WTC11 (cell line): ENCODE data around the gene ROBO4. TPM values are rescaled to one million over a fixed set of nuclear protein-coding genes. Genes with fewer than 3 reads are reported as not detected.

Experiments used
- ATAC-seq: fragments of 200-7000 bp; cut with Tn5 transposase; 2 replicates; pipeline ENCODE4 v1.10.0; 2021; ENCODE audit warnings: mild to moderate bottlenecking, moderate library complexity
- CTCF ChIA-PET: fragments of 300-600 bp; sonication (Branson Sonifier 250); formaldehyde crosslinking; loops from one replicate; lab custom pipeline; 2021; ENCODE audit warnings: antibody characterized with exemption; lab: Charles Lee
- POLR2A ChIA-PET: fragments of 350-600 bp; sonication (Branson Sonifier 250); formaldehyde crosslinking; loops from one replicate; lab custom pipeline; 2021; ENCODE audit warnings: antibody characterized with exemption; lab: Charles Lee
- DNase-seq: peaks from one replicate; pipeline ENCODE4 v3.0.0; 2021; ENCODE audit warnings: low spot score
- H3K27ac Mint-ChIP-seq: 2 replicates; pipeline ENCODE4 v1.8.0; 2021; ENCODE audit warnings: mixed read lengths
- H3K27me3 Mint-ChIP-seq: 2 replicates; pipeline ENCODE4 v1.8.0; 2021; ENCODE audit warnings: low read depth, mild to moderate bottlenecking, moderate library complexity, mixed read lengths
- H3K36me3 Mint-ChIP-seq: 2 replicates; pipeline ENCODE4 v1.8.0; 2021; ENCODE audit warnings: mixed read lengths
- H3K4me1 Mint-ChIP-seq: 2 replicates; pipeline ENCODE4 v1.8.0; 2022; ENCODE audit warnings: mixed read lengths
- H3K4me3 Mint-ChIP-seq: 2 replicates; pipeline ENCODE4 v1.8.0; 2021; ENCODE audit warnings: mild to moderate bottlenecking, moderate library complexity, mixed read lengths
- H3K9me3 Mint-ChIP-seq: 2 replicates; pipeline ENCODE4 v1.8.0; 2021; ENCODE audit warnings: mixed read lengths
- AFF4 ChIP-seq: sonication (generic); formaldehyde crosslinking; IDR thresholded peaks from 2 replicates; pipeline ENCODE4 v1.8.1; 2023; ENCODE audit warnings: mild to moderate bottlenecking, missing genetic modification reagents, borderline replicate concordance
- AR ChIP-seq: fragments of 250-450 bp; sonication (Bioruptor Pico); IDR thresholded peaks from 2 replicates; pipeline ENCODE4 v1.9.0; 2021; ENCODE audit warnings: mild to moderate bottlenecking
- CREM ChIP-seq: sonication (generic); formaldehyde crosslinking; IDR thresholded peaks from 2 replicates; pipeline ENCODE4 v1.8.1; 2022; ENCODE audit warnings: mild to moderate bottlenecking, missing genetic modification reagents, moderate library complexity
- E2F1 ChIP-seq: sonication (generic); formaldehyde crosslinking; IDR thresholded peaks from 2 replicates; pipeline ENCODE4 v1.8.0; 2022; ENCODE audit warnings: mild to moderate bottlenecking, missing genetic modification reagents
- E2F4 ChIP-seq: sonication (generic); formaldehyde crosslinking; IDR thresholded peaks from 2 replicates; pipeline ENCODE4 v1.8.1; 2022; ENCODE audit warnings: low read depth, mild to moderate bottlenecking, moderate library complexity, missing genetic modification reagents, borderline replicate concordance
- E2F5 ChIP-seq: sonication (generic); formaldehyde crosslinking; IDR thresholded peaks from 2 replicates; pipeline ENCODE4 v1.8.1; 2022; ENCODE audit warnings: mild to moderate bottlenecking, moderate library complexity, missing genetic modification reagents
- FOXP4 ChIP-seq: sonication (generic); formaldehyde crosslinking; IDR thresholded peaks from 2 replicates; pipeline ENCODE4 v1.8.0; 2022; ENCODE audit warnings: mild to moderate bottlenecking, missing genetic modification reagents
- PRDM15 ChIP-seq: sonication (generic); formaldehyde crosslinking; IDR thresholded peaks from 2 replicates; pipeline ENCODE4 v1.8.0; 2022; ENCODE audit warnings: missing genetic modification reagents
- ZBTB21 ChIP-seq: sonication (generic); formaldehyde crosslinking; IDR thresholded peaks from 2 replicates; pipeline ENCODE4 v1.8.1; 2023; ENCODE audit warnings: mild to moderate bottlenecking, missing genetic modification reagents, borderline replicate concordance
- ZNF263 ChIP-seq: sonication (generic); formaldehyde crosslinking; IDR thresholded peaks from 2 replicates; pipeline ENCODE4 v1.8.1; 2022; ENCODE audit warnings: low read depth, mild to moderate bottlenecking, moderate library complexity, missing genetic modification reagents
- ZNF317 ChIP-seq: sonication (generic); formaldehyde crosslinking; IDR thresholded peaks from 2 replicates; pipeline ENCODE4 v1.8.1; 2023; ENCODE audit warnings: low read depth, mild to moderate bottlenecking, moderate library complexity, missing genetic modification reagents, borderline replicate concordance
- ZNF416 ChIP-seq: fragments of 250-450 bp; sonication (Bioruptor Pico); IDR thresholded peaks from 2 replicates; pipeline ENCODE4 v1.9.0; 2021; ENCODE audit warnings: mild to moderate bottlenecking, inconsistent platforms
- total RNA-seq: library from RNA; stranded (reverse); gene quantifications from 3 replicates; pipeline ENCODE4 v1.2.3, GENCODE V29; 2021
- TF ChIP-seq, protein P1 (sequence below): fragments of 250-450 bp; sonication (Bioruptor Pico); IDR thresholded peaks from 2 replicates; pipeline ENCODE4 v1.9.0; 2021; ENCODE audit warnings: moderate library complexity, mild to moderate bottlenecking, inconsistent platforms, borderline replicate concordance

ROBO4 gene
- total RNA-seq, 1 experiment from 2014 or later = 0.13 TPM

DNA sequence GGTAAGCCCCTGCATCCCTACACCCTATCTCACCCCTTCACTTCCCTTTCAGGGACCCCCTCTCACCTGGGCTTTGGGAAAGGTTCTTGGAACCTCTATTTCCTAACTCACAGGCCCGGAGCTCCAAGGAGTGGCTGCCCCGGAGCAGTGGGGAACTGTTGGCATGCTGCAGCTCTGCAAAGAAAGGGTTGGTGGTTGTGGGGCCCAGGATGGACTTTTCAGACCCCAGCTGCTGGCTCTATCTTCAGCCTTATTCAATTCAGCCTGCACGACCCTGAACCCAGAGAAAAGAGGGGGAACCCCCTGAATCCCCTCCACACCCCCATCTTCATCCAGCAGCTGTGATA is 10.0 kb downstream of the ROBO4 start (continued):
- TF ChIP-seq PRDM15 (CRISPR knock-in tag) = no peak

DNA sequence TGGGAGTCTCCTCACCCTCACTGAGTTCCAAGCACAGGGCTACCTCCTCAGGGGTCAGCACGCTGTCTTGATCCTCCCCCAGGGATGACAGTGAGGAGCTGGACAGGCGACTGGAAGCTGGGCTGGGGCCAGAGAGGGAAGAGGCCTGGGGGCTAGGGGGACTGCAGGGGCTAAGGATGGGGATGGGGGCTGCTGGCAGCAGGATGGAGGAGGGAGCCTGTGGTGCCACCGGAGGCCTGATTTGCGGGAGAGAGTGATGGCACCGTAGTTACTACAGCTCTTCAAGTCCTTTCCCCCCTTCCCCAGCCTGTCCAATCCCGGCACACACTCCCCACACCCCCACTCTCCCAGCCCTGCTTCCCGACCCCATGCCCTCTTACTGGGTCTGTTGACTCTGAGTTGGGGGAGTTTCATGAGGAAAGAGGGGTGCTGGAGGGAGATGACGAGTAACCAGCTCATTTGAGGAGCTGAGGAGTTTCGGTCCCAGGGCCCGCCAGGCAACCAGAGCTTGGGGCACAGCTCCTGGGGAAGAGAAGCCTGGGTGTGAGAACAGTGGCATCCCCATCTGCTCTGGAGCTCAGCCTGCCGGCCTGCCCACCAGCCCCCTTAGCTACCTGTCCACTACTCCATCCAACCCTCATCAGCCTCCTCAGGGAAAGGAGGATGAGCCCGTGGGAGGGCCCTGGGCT is 10.5 kb downstream of the ROBO4 start:
- H3K4me1 Mint-ChIP-seq = peaks cover 12% of the 10 kb centered on the region; the same call in 1 of the 2 replicates
- H3K27me3 Mint-ChIP-seq = peaks cover 40% of the 10 kb centered on the region
- H3K9me3 Mint-ChIP-seq = no peaks in the 10 kb centered on the region
- CTCF ChIA-PET = interaction anchor here (0.6 to 3.4 kb wide), 4 partner anchors 11 to 1468 kb away, joined by 3 to 20 read pairs (median 4); partner anchors contain the start of gene ST3GAL4
- H3K27ac Mint-ChIP-seq = no peak overlapping the region
- TF ChIP-seq ZNF416 (CRISPR knock-in tag) = no peak
- TF ChIP-seq E2F5 (CRISPR knock-in tag) = no peak
- TF ChIP-seq ZBTB21 (CRISPR knock-in tag) = no peak
- no peak for TF ChIP-seq E2F4 (CRISPR knock-in tag)
- TF ChIP-seq CREM (CRISPR knock-in tag) = no peak
- no peak for TF ChIP-seq ZNF263 (CRISPR knock-in tag)
- TF ChIP-seq AR (CRISPR knock-in tag) = no peak
- TF ChIP-seq FOXP4 (CRISPR knock-in tag) = no peak
- H3K36me3 Mint-ChIP-seq = no peaks in the 10 kb centered on the region
- POLR2A ChIA-PET = no interaction called here
- ATAC-seq (no peak), DNase-seq (no peak)
- no peak overlapping the region for H3K4me3 Mint-ChIP-seq

- DNase-seq = no peak
- H3K27ac Mint-ChIP-seq = no peak overlapping the region
- H3K9me3 Mint-ChIP-seq = no peaks in the 10 kb centered on the region
- CTCF ChIA-PET = interaction anchor here (0.8 to 3.4 kb wide), 3 partner anchors 10 to 20 kb away, joined by 4 to 20 read pairs (median 5); no protein-coding TSS in a partner anchor
- TF ChIP-seq, protein P1, sequence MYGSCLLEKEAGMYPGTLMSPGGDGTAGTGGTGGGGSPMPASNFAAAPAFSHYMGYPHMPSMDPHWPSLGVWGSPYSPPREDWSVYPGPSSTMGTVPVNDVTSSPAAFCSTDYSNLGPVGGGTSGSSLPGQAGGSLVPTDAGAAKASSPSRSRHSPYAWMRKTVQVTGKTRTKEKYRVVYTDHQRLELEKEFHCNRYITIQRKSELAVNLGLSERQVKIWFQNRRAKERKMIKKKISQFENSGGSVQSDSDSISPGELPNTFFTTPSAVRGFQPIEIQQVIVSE (CRISPR knock-in tag) = no peak
- TF ChIP-seq AFF4 (CRISPR knock-in tag) = no peak
- no peak for TF ChIP-seq ZNF317 (CRISPR knock-in tag)
- no peak for TF ChIP-seq ZNF263 (CRISPR knock-in tag)
- TF ChIP-seq E2F1 = no peak
- TF ChIP-seq ZBTB21 (CRISPR knock-in tag) = no peak
- POLR2A ChIA-PET = no interaction called here
- H3K4me3 Mint-ChIP-seq = no peak overlapping the region
- peaks cover 12% of the 10 kb centered on the region; the same call in 1 of the 2 replicates for H3K4me1 Mint-ChIP-seq
- ATAC-seq = no peak
- H3K27me3 Mint-ChIP-seq = peaks cover 40% of the 10 kb centered on the region
- H3K36me3 Mint-ChIP-seq = no peaks in the 10 kb centered on the region
Observed at GRCh38 chr11:124886476-124886875, 11.2 kb downstream of the ROBO4 start.
